Measurements from ENCODE around the gene ARSD. TPM values are rescaled to one million over a fixed set of nuclear protein-coding genes. Genes with fewer than 3 reads are reported as not detected.

Gene ARSD
- total and polyA plus RNA-seq, 4 donors: 10.8 to 55.4 (median 34.1) TPM

GRCh38 chrX:2921750-2922149, 7.4 kb downstream of the ARSD start:
- TF ChIP-seq CTCF (IDR thresholded peaks at IDR 0.05; ENCODE audit: control extremely low read depth, extremely low read depth): no peak
- 91 to 94% methylated on average over 9 of the region's 9 CpGs for WGBS, 2 donors
- H3K9me3 ChIP-seq (ENCODE audit: control insufficient read depth in 4 of 4, insufficient read depth in 3 of 4, low read length in 3 of 4): no peaks in the 10 kb centered on the region
- no peak for DNase-seq
- no peak for ATAC-seq (ENCODE audit: insufficient read depth, low FRiP score)
- peaks cover 2 to 32% (median 5%) of the 10 kb centered on the region in 4 donors for H3K36me3 ChIP-seq (ENCODE audit: control insufficient read depth in 4 of 4, insufficient read depth in 4 of 4, low read length in 4 of 4)
- H3K27me3 ChIP-seq (ENCODE audit: control insufficient read depth in 3 of 3, insufficient read depth in 3 of 3, low read length in 2 of 3): peaks cover 0 to 10% (median 0%) of the 10 kb centered on the region in 3 donors
- no peak overlapping the region for H3K9ac ChIP-seq (ENCODE audit: insufficient read depth in 1 of 2, low read length in 2 of 2)
- no peak overlapping the region for H3K27ac ChIP-seq (ENCODE audit: low read depth in 1 of 2, low read length in 1 of 2)
- no peak overlapping the region for H3K4me3 ChIP-seq
- no peaks in the 10 kb centered on the region for H3K4me1 ChIP-seq (ENCODE audit: control insufficient read depth in 5 of 5, insufficient read depth in 5 of 5, low read length in 5 of 5)

GRCh38 chrX:2921193-2921592, 7.9 kb downstream of the ARSD start:
- no peak for TF ChIP-seq CTCF (IDR thresholded peaks at IDR 0.05; ENCODE audit: control extremely low read depth, extremely low read depth)
- ATAC-seq (ENCODE audit: insufficient read depth, low FRiP score): no peak
- WGBS, 2 donors: 92 to 94% methylated on average over 1 of the region's 1 CpG
- no peak overlapping the region for H3K27ac ChIP-seq (ENCODE audit: low read depth in 1 of 2, low read length in 1 of 2)
- H3K9ac ChIP-seq (ENCODE audit: insufficient read depth in 1 of 2, low read length in 2 of 2): no peak overlapping the region
- no peak overlapping the region for H3K4me3 ChIP-seq
- H3K27me3 ChIP-seq (ENCODE audit: control insufficient read depth in 3 of 3, insufficient read depth in 3 of 3, low read length in 2 of 3): peaks cover 0 to 10% (median 0%) of the 10 kb centered on the region in 3 donors
- H3K4me1 ChIP-seq (ENCODE audit: control insufficient read depth in 5 of 5, insufficient read depth in 5 of 5, low read length in 5 of 5): no peaks in the 10 kb centered on the region
- peaks cover 2 to 32% (median 5%) of the 10 kb centered on the region in 4 donors for H3K36me3 ChIP-seq (ENCODE audit: control insufficient read depth in 4 of 4, insufficient read depth in 4 of 4, low read length in 4 of 4)
- H3K9me3 ChIP-seq (ENCODE audit: control insufficient read depth in 4 of 4, insufficient read depth in 3 of 4, low read length in 3 of 4): no peaks in the 10 kb centered on the region
- peak in 1 of 3 donors; percentile 11 for DNase-seq

- Histone ChIP-seq H3K4me3 (no peak overlapping the region), H3K36me3 (ENCODE audit: control insufficient read depth in 4 of 4, insufficient read depth in 4 of 4, low read length in 4 of 4) (peaks cover 2 to 30% (median 7%) of the 10 kb centered on the region in 4 donors), H3K9me3 (ENCODE audit: control insufficient read depth in 4 of 4, insufficient read depth in 3 of 4, low read length in 3 of 4) (no peaks in the 10 kb centered on the region), H3K27ac (ENCODE audit: low read depth in 1 of 2, low read length in 1 of 2) (no peak overlapping the region), H3K4me1 (ENCODE audit: control insufficient read depth in 5 of 5, insufficient read depth in 5 of 5, low read length in 5 of 5) (no peaks in the 10 kb centered on the region), H3K27me3 (ENCODE audit: control insufficient read depth in 3 of 3, insufficient read depth in 3 of 3, low read length in 2 of 3) (peaks cover 0 to 10% (median 0%) of the 10 kb centered on the region in 3 donors), H3K9ac (ENCODE audit: insufficient read depth in 1 of 2, low read length in 2 of 2) (no peak overlapping the region)
- TF ChIP-seq CTCF (IDR thresholded peaks at IDR 0.05; ENCODE audit: control extremely low read depth, extremely low read depth): no peak
- ATAC-seq (ENCODE audit: insufficient read depth, low FRiP score) (no peak), DNase-seq (no peak)
- 98% methylated on average over 15 to 23 of the region's 23 CpGs for whole genome bisulfite sequencing, 2 donors
These were observed 11.4 kb downstream of the ARSD start for GRCh38 chrX:2917767-2918166.

- H3K27me3 ChIP-seq (ENCODE audit: control insufficient read depth in 3 of 3, insufficient read depth in 3 of 3, low read length in 2 of 3): peaks cover 0 to 3% (median 0%) of the 10 kb centered on the region in 3 donors
- peaks cover 0 to 2% (median 0%) of the 10 kb centered on the region in 4 donors for H3K9me3 ChIP-seq (ENCODE audit: control insufficient read depth in 4 of 4, insufficient read depth in 3 of 4, low read length in 3 of 4)
- DNase-seq: no peak
- WGBS, 2 donors: 69 to 74% methylated on average over 3 of the region's 3 CpGs
- no peak overlapping the region for H3K4me3 ChIP-seq
- no peaks in the 10 kb centered on the region for H3K4me1 ChIP-seq (ENCODE audit: control insufficient read depth in 5 of 5, insufficient read depth in 5 of 5, low read length in 5 of 5)
- no peak for ATAC-seq (ENCODE audit: insufficient read depth, low FRiP score)
- no peak overlapping the region for H3K9ac ChIP-seq (ENCODE audit: insufficient read depth in 1 of 2, low read length in 2 of 2)
- no peak for TF ChIP-seq CTCF (IDR thresholded peaks at IDR 0.05; ENCODE audit: control extremely low read depth, extremely low read depth)
- no peak overlapping the region for H3K27ac ChIP-seq (ENCODE audit: low read depth in 1 of 2, low read length in 1 of 2)
- H3K36me3 ChIP-seq (ENCODE audit: control insufficient read depth in 4 of 4, insufficient read depth in 4 of 4, low read length in 4 of 4): peaks cover 0 to 13% (median 1%) of the 10 kb centered on the region in 4 donors
These were observed 16.0 kb downstream of the ARSD start for GRCh38 chrX:2913118-2913517.
